ENCODE results near the gene SPATA19.
A peak's percentile ranks its signal among the peaks of the same experiment; 100 is the strongest.

SPATA19 gene

GRCh38 chr11:133823614-133824013 lies 21.7 kb downstream of the SPATA19 start:
- no peaks in the 10 kb centered on the region for H3K9me2 ChIP-seq (replicated peaks; ENCODE audit: insufficient read depth, low read length)
- H3K36me3 ChIP-seq (ENCODE audit: low read length): no peaks in the 10 kb centered on the region
- no peak overlapping the region for H3K4me3 ChIP-seq (ENCODE audit: insufficient read depth, low read length, poor library complexity, severe bottlenecking)
- no peaks in the 10 kb centered on the region for H3F3A ChIP-seq (ENCODE audit: insufficient read depth)
- no peaks in the 10 kb centered on the region for H4K20me1 ChIP-seq (ENCODE audit: low read depth, low read length)
- TF ChIP-seq EZH2phosphoT487 (conservative IDR thresholded peaks at IDR 0.05; ENCODE audit: low read length) (no peak), CTCF (IDR thresholded peaks at IDR 0.05; ENCODE audit: insufficient read depth, low read length, poor library complexity, severe bottlenecking) (no peak)
- H3K4me2 ChIP-seq (ENCODE audit: low read depth, low read length, poor library complexity, severe bottlenecking): no peak overlapping the region
- H3K27ac ChIP-seq (ENCODE audit: low read depth, low read length): no peak overlapping the region
- no peak overlapping the region for H3K9ac ChIP-seq (ENCODE audit: low read length)
- no peaks in the 10 kb centered on the region for H3K9me3 ChIP-seq (ENCODE audit: insufficient read depth, low read length)
- H3K79me2 ChIP-seq (ENCODE audit: insufficient read depth, low read length): no peaks in the 10 kb centered on the region
- no peak overlapping the region for H2AFZ ChIP-seq (ENCODE audit: low read depth, low read length, severe bottlenecking)
- H3K27me3 ChIP-seq (ENCODE audit: low read length): no peaks in the 10 kb centered on the region

- Histone ChIP-seq H3F3A (ENCODE audit: insufficient read depth) (no peaks in the 10 kb centered on the region), H3K9me3 (ENCODE audit: insufficient read depth, low read length) (no peaks in the 10 kb centered on the region), H2AFZ (ENCODE audit: low read depth, low read length, severe bottlenecking) (no peak overlapping the region), H3K27ac (ENCODE audit: low read depth, low read length) (no peak overlapping the region), H3K4me3 (ENCODE audit: insufficient read depth, low read length, poor library complexity, severe bottlenecking) (no peak overlapping the region), H3K79me2 (ENCODE audit: insufficient read depth, low read length) (no peaks in the 10 kb centered on the region), H4K20me1 (ENCODE audit: low read depth, low read length) (no peaks in the 10 kb centered on the region), H3K27me3 (ENCODE audit: low read length) (no peaks in the 10 kb centered on the region), H3K9ac (ENCODE audit: low read length) (no peak overlapping the region), H3K4me2 (ENCODE audit: low read depth, low read length, poor library complexity, severe bottlenecking) (no peak overlapping the region), H3K36me3 (ENCODE audit: low read length) (no peaks in the 10 kb centered on the region), H3K9me2 (replicated peaks; ENCODE audit: insufficient read depth, low read length) (no peaks in the 10 kb centered on the region)
- TF ChIP-seq CTCF (IDR thresholded peaks at IDR 0.05; ENCODE audit: insufficient read depth, low read length, poor library complexity, severe bottlenecking) (no peak), EZH2phosphoT487 (conservative IDR thresholded peaks at IDR 0.05; ENCODE audit: low read length) (no peak)
These were observed 22.1 kb downstream of the SPATA19 start for GRCh38 chr11:133823211-133823610.

- TF ChIP-seq CTCF (IDR thresholded peaks at IDR 0.05; ENCODE audit: insufficient read depth, low read length, poor library complexity, severe bottlenecking) (peak; percentile 11), EZH2phosphoT487 (conservative IDR thresholded peaks at IDR 0.05; ENCODE audit: low read length) (no peak)
These were observed 23.5 kb downstream of the SPATA19 start for GRCh38 chr11:133821776-133822175.

More at GRCh38 chr11:133821776-133822175, 23.5 kb downstream of the SPATA19 start:
- Histone ChIP-seq H4K20me1 (ENCODE audit: low read depth, low read length) (no peaks in the 10 kb centered on the region), H2AFZ (ENCODE audit: low read depth, low read length, severe bottlenecking) (no peak overlapping the region), H3F3A (ENCODE audit: insufficient read depth) (no peaks in the 10 kb centered on the region), H3K4me3 (ENCODE audit: insufficient read depth, low read length, poor library complexity, severe bottlenecking) (no peak overlapping the region), H3K9me3 (ENCODE audit: insufficient read depth, low read length) (no peaks in the 10 kb centered on the region), H3K36me3 (ENCODE audit: low read length) (no peaks in the 10 kb centered on the region), H3K79me2 (ENCODE audit: insufficient read depth, low read length) (no peaks in the 10 kb centered on the region), H3K27me3 (ENCODE audit: low read length) (no peaks in the 10 kb centered on the region), H3K4me2 (ENCODE audit: low read depth, low read length, poor library complexity, severe bottlenecking) (no peak overlapping the region), H3K9ac (ENCODE audit: low read length) (no peak overlapping the region), H3K9me2 (replicated peaks; ENCODE audit: insufficient read depth, low read length) (no peaks in the 10 kb centered on the region), H3K27ac (ENCODE audit: low read depth, low read length) (no peak overlapping the region)

All from SU-DHL-6 (cell line).